Dermis blood vessel endothelial cell (primary cell): ENCODE data around the gene ACOXL. TPM values are rescaled to one million over a fixed set of nuclear protein-coding genes. Genes with fewer than 3 reads are reported as not detected.

ENCODE experiments used
- DNase-seq: peaks from one replicate; pipeline ENCODE4 v3.0.0; 2010
- total RNA-seq: library from RNA; depleted of rRNA; stranded (reverse); fragments of >200 nt; gene quantifications from 2 replicates; pipeline ENCODE4 v1.2.3, GENCODE V29; 2014

The ACOXL gene
- total RNA-seq, 1 donor from 2014 or later, result not detected

DNA sequence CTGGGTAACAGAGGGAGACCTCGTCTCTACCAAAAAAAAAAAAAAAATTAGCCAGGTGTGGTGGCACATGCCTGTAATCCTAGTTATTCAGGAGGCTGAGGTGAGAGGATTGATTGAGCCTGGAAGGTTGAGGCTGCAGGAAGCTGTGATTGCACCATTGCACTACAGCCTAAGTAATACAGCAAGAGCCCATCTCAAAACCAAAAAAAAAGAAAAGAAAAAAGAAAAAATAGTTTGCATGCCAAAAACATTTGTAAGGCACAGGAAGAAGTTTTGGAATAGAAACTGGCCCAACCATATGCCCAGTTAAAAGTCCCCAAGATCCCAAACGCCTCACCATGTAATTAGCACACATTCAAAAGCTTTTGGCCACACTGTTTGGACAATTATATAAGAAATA lies 13.4 kb upstream of the ACOXL start:
- no peak for DNase-seq

DNA sequence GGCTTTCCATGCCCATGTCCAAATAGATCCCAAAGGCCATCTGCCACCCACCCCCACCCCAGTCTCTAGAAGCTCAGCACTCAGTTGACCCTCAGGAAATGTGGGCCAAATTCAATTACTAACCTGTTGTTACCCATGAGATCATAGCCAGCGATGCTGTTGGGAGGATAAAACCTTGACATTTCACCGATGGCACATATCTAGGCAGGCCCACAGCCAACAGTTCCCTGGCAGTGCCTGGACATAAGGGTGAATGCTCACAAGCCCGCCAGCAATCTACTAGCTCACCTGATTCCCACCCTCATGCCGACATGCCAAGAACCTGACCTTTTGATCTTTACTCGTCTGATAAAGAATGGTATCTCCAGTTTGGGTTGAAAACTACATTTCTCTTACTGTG lies 11.8 kb upstream of the ACOXL start:
- no peak for DNase-seq

DNA sequence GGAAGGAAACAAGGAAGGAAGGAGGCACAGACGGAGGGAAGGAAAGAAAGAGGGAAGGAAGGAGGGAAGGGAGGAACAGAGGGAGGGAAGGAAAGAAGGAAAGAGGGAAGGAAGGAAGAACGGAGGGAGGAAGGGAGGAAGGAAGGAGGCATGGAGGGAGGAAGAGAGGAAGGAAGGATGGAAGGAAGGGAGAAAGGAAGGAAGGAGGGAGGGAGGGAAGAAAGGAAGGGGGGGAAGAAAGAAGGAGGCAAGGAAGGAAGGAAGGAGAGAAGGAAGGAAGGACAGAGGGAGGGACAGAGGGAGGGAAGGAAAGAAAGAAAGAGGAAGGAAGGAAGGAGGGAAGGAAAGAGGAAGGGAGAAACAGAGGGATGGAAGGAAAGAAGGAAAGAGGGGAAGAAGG lies 7.6 kb upstream of the ACOXL start:
- no peak for DNase-seq

DNA sequence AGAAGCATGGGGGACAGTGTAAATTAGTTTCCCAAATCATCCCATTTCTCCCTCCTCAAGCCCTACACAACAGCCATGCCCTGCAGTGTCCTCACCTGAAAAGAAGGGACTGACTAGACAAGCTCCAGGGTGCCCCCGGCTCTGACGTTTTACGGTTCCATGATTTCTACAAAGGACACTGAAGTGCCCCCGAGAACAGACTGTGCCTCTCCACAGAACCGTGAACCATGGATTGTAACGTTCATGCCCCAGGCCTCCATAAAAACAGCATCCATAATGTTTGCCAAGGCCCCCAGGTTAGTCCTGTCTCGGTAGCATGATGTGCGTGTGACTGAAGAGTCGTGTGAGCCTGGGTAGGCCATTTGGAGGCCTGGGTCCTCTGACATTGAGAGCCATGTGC lies 7.0 kb upstream of the ACOXL start:
- DNase-seq, result no peak

DNA sequence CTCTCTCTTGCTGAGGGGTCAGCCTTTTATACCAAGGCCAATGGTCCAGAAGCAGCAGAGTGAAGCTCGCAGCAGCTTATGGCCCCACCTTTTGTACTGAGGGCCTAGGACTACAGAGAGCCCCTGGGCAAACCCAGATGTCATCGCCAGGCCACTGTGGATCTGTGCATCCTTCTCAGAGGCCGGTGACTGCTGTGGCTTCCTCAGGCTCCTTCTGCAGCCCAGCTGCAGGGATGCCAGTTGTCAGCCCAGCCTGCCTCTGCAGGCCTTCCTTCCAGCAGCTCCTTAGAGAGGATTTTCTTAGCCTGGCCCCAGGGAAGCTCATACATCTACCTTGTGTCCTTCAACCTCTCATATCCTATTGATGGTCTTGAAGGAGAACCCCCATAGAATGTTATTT lies 6.5 kb upstream of the ACOXL start:
- DNase-seq, result no peak

DNA sequence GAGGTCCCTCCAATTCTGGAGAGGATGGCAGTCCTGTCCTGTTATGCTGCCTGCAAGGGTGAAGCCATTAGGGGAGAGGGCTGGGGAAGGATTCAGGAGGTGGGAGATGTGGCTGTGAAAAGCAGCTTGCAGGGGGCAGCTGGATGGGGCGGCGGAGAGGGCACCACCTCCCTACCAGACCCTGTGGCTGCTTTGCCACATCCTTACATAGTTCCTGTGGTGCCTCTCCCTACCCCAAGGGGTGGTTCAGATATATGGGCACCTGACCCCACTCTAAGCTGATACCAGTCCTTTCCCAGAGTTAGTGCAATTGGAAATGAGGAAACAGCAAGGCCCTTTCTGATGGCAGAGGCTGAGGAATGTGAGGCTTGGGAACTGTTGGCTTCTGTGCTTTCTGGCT lies 6.1 kb upstream of the ACOXL start:
- DNase-seq, result no peak

DNA sequence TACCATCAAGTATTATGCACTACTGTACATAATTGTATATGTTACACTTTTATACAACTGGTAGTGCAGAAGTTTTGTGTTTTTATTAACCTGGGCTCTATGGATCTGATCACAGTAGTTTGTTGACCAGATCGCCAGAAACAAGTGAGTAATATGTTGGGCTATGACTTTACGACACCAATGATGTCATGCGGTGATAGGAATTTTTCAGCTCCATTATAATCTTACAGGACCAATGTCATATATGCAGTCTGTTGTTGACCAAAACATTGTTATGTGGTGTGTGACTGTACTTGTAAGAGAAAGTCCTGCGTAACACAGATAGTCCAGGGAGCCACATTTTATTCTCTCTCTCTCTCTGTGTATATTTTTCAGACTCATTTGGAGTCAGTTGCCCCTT lies 4.5 kb upstream of the ACOXL start:
- DNase-seq, result no peak

DNA sequence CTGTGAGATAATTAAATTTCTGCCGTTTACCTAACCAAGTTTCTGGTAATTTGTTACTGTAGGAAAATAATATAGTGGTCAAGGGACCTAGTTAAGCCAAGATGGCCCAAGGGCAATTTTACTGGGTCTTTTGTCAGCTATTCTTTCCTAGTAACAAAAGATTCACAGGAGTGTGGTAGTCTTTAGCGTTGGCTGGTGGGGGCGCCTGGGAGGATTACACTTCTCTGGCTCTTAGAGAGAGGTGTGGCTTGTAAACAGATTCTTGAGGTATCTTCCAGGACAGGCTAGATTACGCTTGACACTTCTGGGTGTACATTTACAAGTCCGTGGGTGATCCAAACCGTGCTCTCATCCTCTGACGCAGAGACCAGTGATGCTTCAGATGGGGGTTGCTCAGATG lies 3.3 kb upstream of the ACOXL start:
- no peak for DNase-seq

DNA sequence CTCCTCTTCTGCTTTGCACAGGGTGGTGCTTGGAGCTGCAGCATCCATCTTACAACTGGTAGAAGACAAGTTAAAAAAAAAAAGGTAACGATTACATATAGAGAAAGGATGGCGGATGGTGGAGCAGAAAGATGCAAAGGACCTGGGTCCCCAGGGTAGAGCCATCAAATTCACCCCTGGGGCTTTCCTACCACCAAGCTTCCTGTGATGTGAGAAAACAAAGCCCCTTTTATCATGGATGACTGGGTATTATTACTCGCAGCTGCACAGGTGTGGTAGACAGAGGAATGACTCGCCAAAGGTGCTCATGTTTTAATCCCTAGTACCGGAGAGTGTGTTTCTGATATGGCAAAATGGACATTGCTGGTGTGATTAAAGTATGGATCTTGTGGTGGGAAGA lies 1.3 kb upstream of the ACOXL start:
- DNase-seq, result no peak

DNA sequence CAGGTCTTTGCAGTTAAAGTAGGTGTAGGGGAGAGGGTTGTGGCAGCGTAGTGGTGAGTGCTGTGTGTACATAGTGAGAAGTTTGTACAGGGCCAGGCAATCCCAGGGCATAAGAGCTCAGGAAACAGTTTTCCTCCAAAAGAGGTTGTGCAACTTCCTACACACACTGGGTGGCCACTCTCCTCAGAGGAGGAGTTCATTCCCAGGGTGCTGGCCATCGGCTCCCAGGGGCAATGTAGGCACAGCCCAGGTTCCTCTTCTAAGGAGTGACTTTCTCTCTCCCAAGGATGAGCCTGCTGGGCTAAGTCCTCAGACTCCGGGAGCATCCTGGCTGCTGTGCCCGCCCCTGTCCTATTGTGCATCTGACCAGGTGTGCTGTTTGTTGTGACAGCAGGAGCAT lies 3.0 kb downstream of the ACOXL start:
- DNase-seq, result no peak

DNA sequence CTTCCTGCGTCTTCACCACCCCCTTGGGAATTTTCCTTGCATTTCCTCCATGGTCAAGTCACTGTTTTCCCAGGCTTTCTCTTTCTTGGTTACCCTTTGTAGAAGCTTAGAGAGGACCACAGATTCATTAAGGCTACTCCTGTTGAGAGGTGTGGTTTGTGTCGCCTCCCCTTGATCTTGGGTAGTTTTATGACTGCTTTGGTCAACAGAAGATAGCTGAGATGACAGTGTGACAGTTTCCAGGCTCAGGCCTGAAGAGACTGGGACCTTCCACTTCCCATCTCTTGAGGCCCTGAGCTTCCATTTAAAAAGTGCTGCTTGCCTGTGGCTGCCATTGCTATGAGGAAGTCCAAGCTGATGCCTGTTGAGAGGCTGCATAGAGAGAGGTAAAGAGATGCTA lies 5.4 kb downstream of the ACOXL start:
- no peak for DNase-seq

DNA sequence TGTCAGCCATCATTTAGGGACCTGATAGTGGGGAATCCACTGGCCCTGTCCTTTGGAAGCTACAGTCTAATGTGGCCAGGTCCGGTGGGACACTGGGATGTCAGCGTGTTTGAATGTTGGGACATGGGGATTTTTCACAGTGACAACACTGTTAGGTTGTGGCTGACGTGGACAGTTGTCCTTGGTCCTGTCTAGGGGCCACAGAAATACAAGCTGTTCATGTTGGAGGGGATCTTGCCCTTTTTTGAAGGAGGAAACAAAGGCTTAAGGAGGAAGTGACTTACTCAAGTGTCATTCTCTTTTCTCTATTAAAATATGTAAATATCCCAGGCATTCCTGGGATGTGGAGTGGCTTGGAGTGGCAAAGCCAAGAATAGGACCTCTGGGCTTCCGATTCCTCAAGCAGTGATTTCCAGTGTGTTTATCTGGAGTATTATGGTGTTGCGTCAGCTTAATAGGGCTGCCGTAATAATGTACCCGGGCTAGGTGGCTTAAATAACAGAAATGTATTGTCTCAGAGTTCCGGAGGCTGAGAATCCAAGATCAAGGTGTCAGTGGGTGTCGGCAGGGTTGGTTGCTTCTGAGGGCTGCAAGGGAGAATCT lies 8.5 kb downstream of the ACOXL start:
- DNase-seq, result no peak

DNA sequence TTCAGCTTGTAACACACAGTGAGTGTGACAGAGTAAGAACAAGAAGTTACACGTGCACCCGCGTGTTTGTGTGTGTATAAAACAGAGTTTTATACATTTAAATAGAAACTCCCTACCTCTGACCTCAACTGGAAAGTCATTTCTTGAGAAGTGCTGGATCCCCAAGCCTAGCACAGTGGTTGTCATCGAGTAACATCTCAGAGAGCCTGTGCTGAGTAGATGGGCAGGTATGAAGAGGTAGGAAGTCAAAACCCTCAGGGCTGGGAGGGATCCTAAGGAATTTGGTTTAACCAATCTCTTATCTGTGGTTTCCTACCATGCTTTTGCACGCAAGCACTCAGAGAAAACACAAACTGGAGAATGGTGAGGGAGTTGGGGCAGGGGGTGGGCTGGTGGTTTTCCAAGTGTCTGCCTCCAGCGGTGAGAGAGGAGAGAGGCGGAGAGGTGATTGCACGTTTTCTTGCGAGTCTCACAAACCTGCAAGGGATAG lies 9.2 kb downstream of the ACOXL start:
- DNase-seq, result no peak

DNA sequence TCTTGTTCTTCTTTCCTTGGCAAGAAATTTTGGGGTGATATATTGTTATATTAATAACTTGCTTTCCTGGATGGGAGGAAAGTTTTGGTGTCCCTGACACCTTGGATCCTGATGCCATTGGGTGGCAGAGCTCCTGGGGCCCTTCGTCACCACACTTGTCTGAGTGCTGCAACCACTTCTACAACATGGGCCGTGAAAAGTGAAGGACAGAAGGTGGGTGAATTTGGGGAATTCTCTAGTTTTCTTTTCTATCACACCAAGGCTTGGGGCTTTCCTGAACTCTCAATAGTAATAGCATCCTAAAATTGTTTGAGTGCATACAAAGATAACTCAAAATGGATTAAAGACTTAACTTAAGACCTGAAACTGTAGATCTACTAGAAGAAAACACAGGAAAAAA lies 10.0 kb downstream of the ACOXL start:
- no peak for DNase-seq

DNA sequence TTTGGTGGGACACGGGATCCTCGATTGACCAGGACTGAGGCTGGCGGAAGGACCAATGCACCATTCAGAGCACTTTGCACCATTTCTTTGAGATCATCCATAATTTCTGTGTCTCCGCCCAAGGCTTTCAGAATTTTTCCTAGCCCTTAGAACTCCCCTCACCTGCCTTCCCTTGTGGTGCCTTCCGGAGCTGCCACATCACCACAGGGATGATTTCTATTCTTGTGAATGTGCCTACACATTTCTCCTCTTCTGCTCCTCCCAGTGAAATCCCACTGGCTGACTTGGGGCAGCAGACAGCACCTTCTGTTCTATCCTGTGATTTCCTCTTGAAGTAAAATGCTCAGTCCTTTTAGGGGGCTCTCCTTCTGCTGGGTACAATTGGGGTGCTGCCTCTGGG lies 11.2 kb downstream of the ACOXL start:
- no peak for DNase-seq

DNA sequence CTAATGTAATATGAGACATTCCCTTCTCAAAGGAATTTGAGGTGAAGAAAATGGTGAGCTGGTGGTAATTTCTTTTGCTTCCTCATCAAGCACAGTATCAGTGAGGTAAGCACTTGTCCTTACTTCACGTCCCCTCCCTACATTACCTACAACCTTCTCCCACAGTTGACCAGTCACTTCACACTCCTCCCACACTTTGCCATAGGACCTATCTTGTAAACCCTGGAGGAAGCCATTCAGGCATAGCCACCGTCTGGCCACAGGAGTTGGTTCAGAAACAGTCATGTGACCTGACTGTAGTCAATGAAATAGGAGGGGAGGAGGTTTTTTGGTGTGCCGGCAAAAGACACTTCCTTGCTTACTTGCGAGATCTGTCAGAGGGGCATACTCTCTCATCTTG lies 12.1 kb downstream of the ACOXL start:
- DNase-seq, result no peak

DNA sequence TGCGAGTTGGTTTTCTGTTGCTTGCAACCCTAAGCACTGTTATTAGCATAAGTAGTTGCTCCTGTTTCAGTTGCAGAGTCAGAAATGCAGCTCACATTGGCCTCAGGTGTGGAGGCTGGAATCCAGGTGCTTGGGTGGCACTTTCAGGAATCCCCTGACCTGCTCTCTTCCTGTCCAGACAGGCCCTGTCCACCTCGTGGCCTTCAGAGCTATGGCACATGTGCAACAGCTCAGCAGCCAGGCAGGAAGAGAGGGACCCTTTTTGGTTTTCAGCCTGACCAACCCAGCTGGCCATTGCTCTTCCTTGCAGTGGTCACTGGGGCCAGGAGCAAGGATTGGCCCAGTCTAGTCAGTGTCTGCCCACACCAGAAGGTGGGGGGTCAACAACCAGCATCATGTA lies 12.7 kb downstream of the ACOXL start:
- DNase-seq, result no peak

DNA sequence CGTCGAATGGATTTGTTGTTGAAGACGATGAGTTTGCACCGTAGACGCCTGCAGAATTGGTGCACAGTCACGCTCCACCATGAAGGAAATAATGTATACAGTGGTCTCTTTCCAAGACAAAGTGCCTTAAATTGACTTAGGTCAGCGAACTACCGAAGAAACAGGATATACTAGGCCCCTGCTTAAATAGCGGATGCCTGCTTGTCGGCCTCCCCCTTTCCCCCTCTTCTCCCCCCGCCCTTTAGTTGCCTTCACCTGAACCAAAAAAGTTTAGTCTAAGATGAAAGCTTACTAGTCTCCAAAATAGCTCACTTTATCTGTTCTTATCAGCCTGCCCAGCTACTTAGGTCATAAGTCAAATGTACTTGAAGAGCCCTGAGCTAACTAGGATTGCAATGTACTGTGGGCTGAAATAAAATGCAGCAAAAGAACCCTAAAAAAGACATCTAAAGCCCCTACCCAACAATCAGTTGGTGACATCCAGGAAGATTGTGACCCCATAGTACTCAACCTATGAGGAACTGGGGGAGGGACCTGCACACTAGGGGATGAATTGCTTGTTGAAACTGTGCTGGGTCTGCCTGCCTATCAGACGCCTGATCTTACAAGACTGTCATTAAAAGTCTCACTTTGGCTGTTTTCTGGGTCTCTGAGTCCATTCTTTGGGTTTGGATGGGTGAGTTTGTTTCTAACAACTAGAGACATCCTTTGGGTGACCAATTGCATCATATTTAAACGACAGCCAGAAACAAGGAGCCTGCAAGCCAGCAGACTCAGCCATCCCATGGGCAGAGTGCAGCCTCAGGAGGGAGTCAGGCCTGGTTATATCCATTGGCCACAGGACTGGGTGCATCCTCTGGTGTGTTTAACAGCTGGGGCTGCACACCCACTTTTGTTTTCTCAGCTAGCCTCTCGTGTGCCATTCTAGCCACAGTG lies 14.5 kb downstream of the ACOXL start:
- DNase-seq, result no peak

DNA sequence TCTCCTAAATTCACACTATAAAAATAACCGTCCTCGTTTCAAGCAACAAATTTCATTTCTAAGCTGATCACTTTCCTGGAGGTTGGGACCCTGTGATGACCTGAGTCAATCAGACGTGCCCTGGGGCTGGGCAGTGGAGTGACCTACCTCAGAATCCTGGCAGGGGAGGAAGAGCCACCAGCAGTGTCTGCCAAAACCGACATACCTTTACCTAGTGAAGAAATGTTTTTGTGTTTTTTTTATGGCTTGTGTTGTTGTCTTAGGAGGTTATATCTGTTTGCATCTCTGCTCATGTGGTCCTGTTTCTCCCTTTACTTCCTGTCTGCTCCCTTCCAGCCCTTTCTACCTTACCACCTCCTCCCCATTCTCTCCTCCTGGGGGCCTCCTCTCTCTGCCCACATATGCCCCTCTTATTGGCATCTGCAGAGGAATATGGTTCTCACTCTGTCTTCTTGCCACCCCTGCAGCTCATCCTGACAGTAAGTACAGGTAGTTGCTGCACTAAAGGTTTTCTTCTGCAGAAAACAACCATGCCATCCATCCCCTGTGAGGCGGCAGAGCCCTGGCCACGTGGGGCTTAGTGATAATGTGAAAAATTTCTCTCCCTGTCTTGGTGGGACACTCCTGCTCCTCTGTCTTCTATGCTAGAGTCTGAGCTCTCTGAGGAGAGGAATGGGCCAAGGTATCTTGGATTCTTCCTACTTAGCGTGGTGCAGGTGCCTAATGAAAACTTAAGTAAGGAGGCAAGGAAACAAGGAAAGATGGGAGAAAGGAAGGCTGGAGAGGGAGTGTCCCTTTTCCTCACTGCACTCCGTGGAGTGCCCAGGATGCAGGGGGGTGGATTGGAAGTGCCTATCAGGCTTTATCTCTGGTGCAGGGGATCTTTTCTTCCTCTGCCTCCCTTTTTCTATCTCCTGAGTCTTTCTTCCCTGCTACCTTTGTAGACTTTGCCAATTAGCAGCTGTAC lies 15.4 kb downstream of the ACOXL start:
- no peak for DNase-seq

DNA sequence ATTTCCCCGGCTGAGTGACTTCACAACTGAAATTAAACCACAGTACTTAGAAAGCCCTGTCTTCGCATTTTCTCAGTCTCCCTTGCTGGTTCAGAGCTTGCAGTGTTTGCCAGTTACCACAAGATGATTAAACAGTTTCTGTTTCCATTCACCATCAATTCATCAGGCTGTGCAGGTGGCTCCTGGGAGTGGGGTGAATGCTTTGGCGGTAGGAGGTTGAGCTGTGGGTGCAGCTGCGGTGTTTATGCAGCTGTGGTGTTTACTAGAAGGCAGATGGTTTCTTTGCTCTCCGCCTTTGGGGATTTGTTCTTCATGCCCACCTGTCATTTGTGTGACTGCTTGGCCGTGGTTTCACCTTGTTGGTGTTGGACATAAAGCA lies 16.1 kb downstream of the ACOXL start:
- no peak for DNase-seq

DNA sequence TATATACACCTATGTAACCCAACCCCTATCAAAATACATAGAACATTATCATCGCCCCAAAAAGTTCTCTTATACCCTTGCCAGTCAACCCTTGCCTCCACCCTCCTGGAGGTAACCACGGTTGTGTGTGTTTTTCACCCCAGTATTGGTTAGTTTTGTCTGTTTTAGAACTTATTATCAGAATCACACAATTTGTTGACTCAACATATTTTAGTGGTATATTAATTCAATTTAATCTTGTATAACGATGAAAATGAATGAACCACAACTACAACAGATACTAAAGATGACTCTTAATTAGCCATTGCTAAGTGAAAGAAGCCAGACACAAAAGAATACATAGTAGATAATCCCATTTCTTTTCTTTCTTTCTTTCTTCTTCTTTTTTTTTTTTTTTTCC lies 19.3 kb downstream of the ACOXL start:
- DNase-seq, result no peak

DNA sequence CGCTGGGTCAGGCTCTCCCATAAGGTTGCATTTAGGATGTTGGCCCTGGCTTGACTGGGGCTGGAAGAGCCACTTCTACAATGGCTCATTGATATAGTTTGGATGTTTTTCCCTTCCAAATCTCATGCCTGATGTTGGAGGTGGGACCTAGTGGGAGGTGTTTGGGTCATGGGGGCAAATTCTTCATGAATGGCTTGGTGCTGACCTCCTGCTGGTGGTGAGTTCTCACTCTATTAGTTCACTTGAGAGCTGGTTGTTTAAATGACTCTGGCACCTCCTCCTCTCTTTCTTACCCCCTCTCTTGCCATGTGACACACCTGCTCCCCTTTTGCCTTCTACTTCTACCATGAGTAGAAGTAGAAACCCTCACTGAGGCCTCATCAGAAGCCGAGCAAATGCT lies 20.5 kb downstream of the ACOXL start:
- DNase-seq, result no peak

DNA sequence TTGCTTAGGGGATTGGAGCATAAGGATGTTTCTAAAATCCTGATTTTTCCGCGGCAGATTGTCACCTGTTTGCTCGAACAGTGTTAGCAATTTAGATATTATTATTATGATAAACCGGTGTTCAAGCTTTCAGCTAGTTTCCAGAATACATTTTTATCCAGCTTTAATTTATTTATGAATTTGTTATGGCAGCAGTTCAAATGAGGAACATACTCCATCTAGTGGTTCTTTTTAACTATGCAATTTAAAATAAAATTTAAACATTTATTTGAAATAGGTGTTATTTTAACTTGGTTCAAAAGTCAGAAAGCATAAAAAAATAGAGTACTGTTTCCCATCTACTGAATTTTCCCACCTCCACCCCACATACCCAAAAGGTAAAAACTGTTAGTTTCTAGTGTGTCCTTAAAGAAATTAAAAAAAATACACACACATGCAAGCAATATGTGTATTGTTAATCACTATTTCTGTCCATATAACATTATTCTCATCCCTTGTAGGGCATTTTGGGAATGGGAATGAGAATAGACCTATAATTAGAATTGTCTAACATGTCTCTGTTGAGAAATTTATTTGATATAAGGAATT lies 23.2 kb downstream of the ACOXL start:
- DNase-seq, result peak; percentile 33
